ENCODE measurements around the gene RAPGEF2.

The RAPGEF2 gene

DNA sequence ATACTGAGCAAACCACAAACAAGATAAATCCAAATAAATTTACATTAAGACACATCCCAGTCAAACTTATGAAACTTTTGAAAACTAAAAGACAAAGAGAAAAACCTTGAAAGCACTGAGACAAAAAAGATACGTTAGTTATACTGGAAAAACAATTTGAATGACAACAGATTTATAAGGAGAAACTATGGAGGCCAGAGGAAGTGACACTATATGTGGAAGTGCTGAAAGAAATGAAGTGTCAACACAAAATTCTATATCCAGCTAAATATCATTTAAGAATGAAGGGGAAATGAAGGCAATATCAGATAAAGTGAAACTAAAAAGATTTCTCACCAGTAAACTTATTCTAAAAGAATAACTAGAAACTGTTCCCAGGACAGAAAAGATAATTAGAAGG is 283.7 kb downstream of the RAPGEF2 start:
- FAIRE-seq = no peak
- TF ChIP-seq, protein P1, sequence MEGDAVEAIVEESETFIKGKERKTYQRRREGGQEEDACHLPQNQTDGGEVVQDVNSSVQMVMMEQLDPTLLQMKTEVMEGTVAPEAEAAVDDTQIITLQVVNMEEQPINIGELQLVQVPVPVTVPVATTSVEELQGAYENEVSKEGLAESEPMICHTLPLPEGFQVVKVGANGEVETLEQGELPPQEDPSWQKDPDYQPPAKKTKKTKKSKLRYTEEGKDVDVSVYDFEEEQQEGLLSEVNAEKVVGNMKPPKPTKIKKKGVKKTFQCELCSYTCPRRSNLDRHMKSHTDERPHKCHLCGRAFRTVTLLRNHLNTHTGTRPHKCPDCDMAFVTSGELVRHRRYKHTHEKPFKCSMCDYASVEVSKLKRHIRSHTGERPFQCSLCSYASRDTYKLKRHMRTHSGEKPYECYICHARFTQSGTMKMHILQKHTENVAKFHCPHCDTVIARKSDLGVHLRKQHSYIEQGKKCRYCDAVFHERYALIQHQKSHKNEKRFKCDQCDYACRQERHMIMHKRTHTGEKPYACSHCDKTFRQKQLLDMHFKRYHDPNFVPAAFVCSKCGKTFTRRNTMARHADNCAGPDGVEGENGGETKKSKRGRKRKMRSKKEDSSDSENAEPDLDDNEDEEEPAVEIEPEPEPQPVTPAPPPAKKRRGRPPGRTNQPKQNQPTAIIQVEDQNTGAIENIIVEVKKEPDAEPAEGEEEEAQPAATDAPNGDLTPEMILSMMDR (IDR thresholded peaks at IDR 0.05; ENCODE audit: insufficient read depth, missing control alignments) = no peak

DNA sequence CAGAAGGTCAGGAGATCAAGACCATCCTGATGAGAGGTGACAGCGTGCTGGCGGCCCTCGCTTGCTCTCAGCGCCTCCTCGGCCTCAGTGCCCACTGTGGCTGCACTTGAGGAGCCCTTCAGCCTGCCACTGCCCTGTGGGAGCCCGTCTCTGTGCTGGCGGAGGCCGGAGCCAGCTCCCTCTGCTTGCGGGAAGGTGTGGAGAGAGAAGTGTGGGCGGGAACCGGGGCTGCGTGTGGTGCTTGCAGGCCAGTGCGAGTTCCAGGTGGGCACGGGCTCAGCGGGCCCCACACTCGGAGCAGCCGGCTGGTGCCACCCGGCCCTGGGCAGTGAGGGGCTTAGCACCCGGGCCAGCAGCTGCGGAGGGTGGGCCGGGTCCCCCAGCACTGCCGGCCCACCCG is 286.9 kb downstream of the RAPGEF2 start:
- no peak for FAIRE-seq
- no peak for DNase-seq (ENCODE audit: insufficient read length, low spot score)
- TF ChIP-seq, protein P1 (IDR thresholded peaks at IDR 0.05; ENCODE audit: insufficient read depth, missing control alignments) = no peak

More for the DNA sequence above, 283.7 kb downstream of the RAPGEF2 start:
- DNase-seq (ENCODE audit: insufficient read length, low spot score) = no peak

DNA sequence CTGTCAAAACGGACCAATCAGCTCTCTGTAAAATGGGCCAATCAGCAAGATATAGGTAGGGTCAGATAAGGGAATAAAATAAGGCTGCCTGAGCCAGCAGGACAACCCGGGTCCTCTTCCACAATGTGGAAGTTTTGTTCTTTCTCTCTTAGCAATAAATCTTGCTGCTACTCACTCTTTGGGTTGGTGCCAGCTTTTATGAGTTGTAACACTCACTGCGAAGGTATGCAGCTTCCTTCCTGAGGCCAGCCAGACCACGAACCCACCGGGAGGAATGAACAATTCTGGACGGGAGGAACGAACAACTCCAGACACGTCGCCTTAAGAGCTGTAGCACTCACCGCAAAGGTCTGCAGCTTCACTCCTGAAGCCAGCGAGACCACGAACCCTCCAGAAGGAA is 287.8 kb downstream of the RAPGEF2 start:
- FAIRE-seq = no peak
- DNase-seq (ENCODE audit: insufficient read length, low spot score) = no peak

DNA sequence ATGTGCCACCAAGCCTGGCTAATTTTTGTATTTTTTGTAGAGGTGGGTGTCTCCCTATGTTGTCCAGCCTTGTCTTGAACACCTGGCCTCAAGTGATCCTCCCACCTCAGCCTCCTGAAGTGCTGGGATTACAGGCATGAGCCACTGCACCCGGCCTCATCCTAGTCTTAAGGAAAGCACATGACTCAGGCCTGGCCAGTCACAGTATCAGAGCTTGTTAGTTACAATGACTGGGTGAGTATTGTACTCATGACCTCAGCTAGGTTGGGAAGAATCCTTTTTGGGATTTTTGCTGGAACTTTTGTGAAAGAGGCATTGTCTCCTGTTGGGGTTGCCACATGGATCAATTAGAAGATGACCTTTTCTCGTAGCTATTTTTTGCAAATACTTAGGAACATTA is 292.8 kb downstream of the RAPGEF2 start:
- DNase-seq (ENCODE audit: insufficient read length, low spot score) (no peak), FAIRE-seq (no peak)
- TF ChIP-seq, protein P1 (IDR thresholded peaks at IDR 0.05; ENCODE audit: insufficient read depth, missing control alignments) = no peak

More for the DNA sequence above, 287.8 kb downstream of the RAPGEF2 start:
- TF ChIP-seq, protein P1 (IDR thresholded peaks at IDR 0.05; ENCODE audit: insufficient read depth, missing control alignments) = no peak

DNA sequence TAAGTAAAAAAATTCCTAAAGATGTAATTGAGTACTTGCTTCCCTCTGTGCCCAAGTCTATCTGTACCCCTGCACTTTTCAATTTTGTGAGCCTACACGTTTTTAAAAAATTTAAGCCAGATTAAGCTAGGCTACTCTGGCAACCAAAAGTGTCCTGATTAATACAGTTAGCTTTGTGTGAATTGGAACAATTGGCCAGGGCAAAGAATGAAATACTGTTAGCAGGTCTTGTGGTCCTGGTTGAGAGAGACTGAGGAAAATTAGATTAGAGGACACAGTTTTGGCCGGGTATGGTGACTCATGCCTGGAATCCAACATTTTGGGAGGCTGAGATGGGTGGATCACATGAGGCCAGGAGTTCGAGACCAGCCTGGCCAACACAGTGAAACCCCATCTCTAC is 293.3 kb downstream of the RAPGEF2 start:
- TF ChIP-seq, protein P1 (IDR thresholded peaks at IDR 0.05; ENCODE audit: insufficient read depth, missing control alignments) = no peak
- no peak for FAIRE-seq

DNA sequence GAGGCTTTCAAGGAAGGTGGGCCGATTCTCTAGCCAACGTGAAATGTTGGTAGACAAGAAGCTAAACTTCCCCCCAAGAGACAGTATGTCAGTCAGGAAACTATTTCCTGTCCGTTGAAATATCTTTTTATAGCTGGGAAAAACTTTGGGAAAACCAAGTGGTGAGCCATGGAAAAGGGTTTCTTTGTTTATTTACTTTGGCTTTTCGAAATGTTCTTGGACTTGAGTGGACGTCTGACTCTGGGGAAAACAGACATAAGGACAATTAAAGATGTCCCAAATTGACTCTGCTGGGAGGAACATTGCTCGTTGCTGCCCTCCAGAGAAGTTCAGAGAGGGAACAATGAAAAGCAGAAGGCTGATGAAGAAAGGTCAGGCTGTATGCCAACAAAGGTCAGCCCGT is 295.4 kb downstream of the RAPGEF2 start:
- FAIRE-seq (no peak), DNase-seq (ENCODE audit: insufficient read length, low spot score) (no peak)
- TF ChIP-seq, protein P1 (IDR thresholded peaks at IDR 0.05; ENCODE audit: insufficient read depth, missing control alignments) = no peak

More for the DNA sequence above, 293.3 kb downstream of the RAPGEF2 start:
- DNase-seq (ENCODE audit: insufficient read length, low spot score) = no peak

DNA sequence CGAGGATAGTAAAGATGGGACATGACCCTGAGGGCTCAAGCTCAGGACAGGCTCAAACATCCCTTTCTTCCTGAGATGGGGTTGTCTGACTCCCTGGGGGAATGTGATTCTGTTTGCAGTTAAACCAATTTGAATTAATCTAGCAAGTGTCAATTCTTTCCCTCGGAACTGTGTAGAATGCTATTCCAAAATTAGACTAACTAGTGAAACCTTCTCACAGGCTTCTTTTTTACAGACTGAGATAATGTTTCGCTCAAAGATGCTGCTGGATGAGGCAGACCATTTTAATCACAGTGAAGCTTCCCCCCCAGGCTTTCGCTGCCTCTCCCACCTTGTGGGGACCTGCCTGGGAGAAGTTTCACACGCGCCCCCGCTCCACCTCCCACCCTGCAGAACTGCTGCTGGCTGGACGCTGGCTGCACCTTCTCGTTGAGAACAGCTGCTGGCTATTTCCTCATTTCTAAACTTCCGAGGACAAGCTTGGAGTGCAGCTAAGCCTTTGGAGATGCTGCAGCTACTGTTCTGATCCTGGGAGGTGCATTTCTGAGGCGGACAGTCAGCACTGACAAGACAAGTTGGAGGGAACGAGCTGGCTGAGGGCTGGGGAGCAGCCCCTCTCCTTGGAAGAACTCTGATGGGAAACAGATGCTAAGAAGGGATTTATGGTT is 297.8 kb downstream of the RAPGEF2 start:
- FAIRE-seq (no peak), DNase-seq (ENCODE audit: insufficient read length, low spot score) (no peak)
- TF ChIP-seq, protein P1 (IDR thresholded peaks at IDR 0.05; ENCODE audit: insufficient read depth, missing control alignments) = no peak

All from D721Med (cell line).